Measurements from ENCODE around the gene VPS35L. TPM values are rescaled to one million over a fixed set of nuclear protein-coding genes. Genes with fewer than 3 reads are reported as not detected.

The VPS35L gene
- total and polyA plus RNA-seq, 10 of the 15 experiments (the other 5 are each of a cell fraction or from before 2014, with no cell fraction given) = 14.9 to 44.1 (median 26.3) TPM

DNA sequence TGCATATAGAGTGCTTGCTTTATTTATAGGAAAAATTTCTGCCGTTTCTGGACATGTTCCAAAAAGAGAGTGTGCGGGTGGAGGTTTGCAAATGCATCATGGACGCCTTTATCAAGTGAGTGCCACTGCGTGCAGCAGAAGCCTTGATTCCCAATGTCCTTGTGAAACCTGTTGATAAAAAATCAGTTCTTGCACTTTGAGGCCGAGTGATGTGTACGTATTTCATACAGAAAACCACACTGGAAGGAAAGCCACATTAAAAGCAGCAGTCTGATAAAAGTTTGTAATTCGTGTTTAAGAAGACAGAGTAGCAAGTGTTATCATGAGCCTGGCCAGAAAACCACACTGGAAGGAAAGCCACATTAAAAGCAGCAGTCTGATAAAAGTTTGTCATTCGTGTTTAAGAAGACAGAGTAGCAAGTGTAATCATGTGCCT, 84.5 kb downstream of the VPS35L start:
- WGBS (ENCODE audit: insufficient coverage, insufficient replicate concordance, low lambda C conversion rate, missing lambda C conversion rate) = 78% methylated on average over 8 of the region's 8 CpGs
- RAD21 ChIA-PET (ENCODE audit: unreplicated experiment) = no interaction called here

More for the DNA sequence above, 84.5 kb downstream of the VPS35L start:
- H3K9ac ChIP-seq (ENCODE audit: control insufficient read depth, insufficient read depth, low read length) = no peak overlapping the region
- no peak for FAIRE-seq
- ATAC-seq = no peak
- no peaks in the 10 kb centered on the region for H3K27me3 ChIP-seq (replicated peaks in 1 of 2; ENCODE audit: control insufficient read depth in 2 of 2, insufficient read depth in 2 of 2, low read length in 1 of 2)
- no peak overlapping the region for H3K4me3 ChIP-seq
- intact Hi-C loops (cut with micrococcal nuclease; ENCODE audit: unreplicated experiment) (no loop called here), in situ Hi-C loops (cut with MboI) (no loop called here)
- TF ChIP-seq STAT1 (conservative IDR thresholded peaks at IDR 0.05) = no peak
- TF ChIP-seq MTA3 (IDR thresholded peaks at IDR 0.05; ENCODE audit: borderline replicate concordance, low read length) = no peak
- TF ChIP-seq TAF1 (IDR thresholded peaks at IDR 0.05; ENCODE audit: borderline replicate concordance, low read depth, low read length) = no peak
- TF ChIP-seq TCF7 (IDR thresholded peaks at IDR 0.05; ENCODE audit: borderline replicate concordance) = no peak
- TF ChIP-seq RBBP5 (conservative IDR thresholded peaks at IDR 0.05) = no peak
- TF ChIP-seq ZNF687 (IDR thresholded peaks at IDR 0.05) = no peak
- TF ChIP-seq E2F4 (IDR thresholded peaks at IDR 0.05; ENCODE audit: low read depth, low read length) = no peak
- no peak for TF ChIP-seq MYB (IDR thresholded peaks at IDR 0.05; ENCODE audit: borderline replicate concordance, low read depth, low read length)
- TF ChIP-seq IKZF2 (IDR thresholded peaks at IDR 0.05) = no peak
- TF ChIP-seq RUNX3 (IDR thresholded peaks at IDR 0.05; ENCODE audit: low read length) = no peak
- no peak for TF ChIP-seq SMAD1 (IDR thresholded peaks at IDR 0.05; ENCODE audit: low read depth, partially characterized antibody)
- TF ChIP-seq HDGF (IDR thresholded peaks at IDR 0.05) = no peak
- TF ChIP-seq ZNF274 (IDR thresholded peaks at IDR 0.05; ENCODE audit: insufficient read depth, insufficient read length) = no peak
- no peak for TF ChIP-seq IKZF1 (conservative IDR thresholded peaks at IDR 0.05)
- POLR2A ChIA-PET = no interaction called here
- no peak overlapping the region for H3K27ac ChIP-seq (ENCODE audit: control insufficient read depth, insufficient read depth)
- H4K20me1 ChIP-seq (ENCODE audit: control insufficient read depth, insufficient read depth) = no peaks in the 10 kb centered on the region
- H3K36me3 ChIP-seq (ENCODE audit: control insufficient read depth in 2 of 2, insufficient read depth in 2 of 2, low read length in 1 of 2) = peaks cover 0 to 3% of the 10 kb centered on the region in 2 experiments; a peak in 2 of 4 replicates
- no TSS peak for BruUV-seq (replicated peaks)
- SMC1A ChIA-PET (ENCODE audit: uncharacterized antibody, unreplicated experiment) = interaction anchor here (1.1 to 1.6 kb wide), 3 partner anchors 9 to 13 kb away, joined by 3 to 5 read pairs (median 4); no protein-coding TSS in a partner anchor
- CTCF ChIA-PET = interaction anchor here (0.7 to 3.1 kb wide), 2 partner anchors 17 to 39 kb away, joined by 4 to 10 read pairs; no protein-coding TSS in a partner anchor
- DNase-seq (ENCODE audit: low read depth, low spot score) = no peak
- no peaks in the 10 kb centered on the region for H3K79me2 ChIP-seq (ENCODE audit: control insufficient read depth, insufficient read depth, low read length)
- H3K4me2 ChIP-seq (ENCODE audit: control insufficient read depth, insufficient read depth) = no peak overlapping the region
- H3K9me3 ChIP-seq (replicated peaks; ENCODE audit: control insufficient read depth, insufficient read depth, low read length) = no peaks in the 10 kb centered on the region
- H3K4me1 ChIP-seq (ENCODE audit: control insufficient read depth, insufficient read depth, low read length) = no peaks in the 10 kb centered on the region
- H2AFZ ChIP-seq (ENCODE audit: control insufficient read depth, low read depth, low read length) = no peak overlapping the region
